Neural progenitor cell (in vitro differentiated cells): Measurements from ENCODE around the gene ABCF3. TPM values are rescaled to one million over a fixed set of nuclear protein-coding genes. Genes with fewer than 3 reads are reported as not detected.

Experiments
- DNase-seq: peaks from one replicate; pipeline ENCODE4 v3.0.0-alpha.2; 2016; ENCODE audit warnings: low spot score
- H2AFZ ChIP-seq: fragments of 200-600 bp; sonication (generic); replicated peaks from 2 replicates; pipeline ENCODE4 v1.6.1; 2016; ENCODE audit warnings: antibody characterized with exemption
- H3F3A ChIP-seq: fragments of 200-600 bp; sonication (generic); 2 replicates; pipeline ENCODE4 v1.6.1; 2016; ENCODE audit warnings: antibody characterized with exemption, low read depth
- H3K27ac ChIP-seq: fragments of 200-600 bp; sonication (generic); 2 replicates; pipeline ENCODE4 v1.5.1; 2016; ENCODE audit warnings: mild to moderate bottlenecking
- H3K27me3 ChIP-seq: fragments of 200-600 bp; sonication (generic); 2 replicates; pipeline ENCODE4 v1.6.1; 2016; ENCODE audit warnings: mild to moderate bottlenecking, moderate library complexity
- H3K36me3 ChIP-seq: fragments of 200-600 bp; sonication (generic); 2 replicates; pipeline ENCODE4 v1.5.1; 2016
- H3K4me1 ChIP-seq: fragments of 200-600 bp; sonication (generic); 2 replicates; pipeline ENCODE4 v1.6.1; 2016; ENCODE audit warnings: mixed run types
- H3K4me2 ChIP-seq: fragments of 200-600 bp; sonication (generic); 2 replicates; pipeline ENCODE4 v1.6.1; 2016
- H3K4me3 ChIP-seq: fragments of 200-600 bp; sonication (generic); 2 replicates; pipeline ENCODE4 v1.5.1; 2016
- H3K79me2 ChIP-seq: fragments of 200-600 bp; sonication (generic); 2 replicates; pipeline ENCODE4 v1.6.1; 2016; ENCODE audit warnings: low read depth
- H3K9ac ChIP-seq: fragments of 200-600 bp; sonication (generic); 2 replicates; pipeline ENCODE4 v1.6.1; 2016
- H3K9me3 ChIP-seq: fragments of 200-600 bp; sonication (generic); 2 replicates; pipeline ENCODE4 v1.5.1; 2016; ENCODE audit warnings: low read depth
- H4K20me1 ChIP-seq: fragments of 200-600 bp; sonication (generic); 2 replicates; pipeline ENCODE4 v1.6.1; 2016; ENCODE audit warnings: low read depth
- H3K27ac Mint-ChIP-seq: 3 replicates; pipeline ENCODE4 v1.8.0; 2021; ENCODE audit warnings: mixed read lengths
- H3K27me3 Mint-ChIP-seq: 2 replicates; pipeline ENCODE4 v1.8.0; 2022; ENCODE audit warnings: low read depth, mild to moderate bottlenecking, inconsistent platforms, moderate library complexity, mixed read lengths; ENCODE audit not compliant: insufficient read depth
- H3K36me3 Mint-ChIP-seq: 3 replicates; pipeline ENCODE4 v1.8.0; 2021; ENCODE audit warnings: mixed read lengths
- H3K4me1 Mint-ChIP-seq: 3 replicates; pipeline ENCODE4 v1.8.0; 2021; ENCODE audit warnings: mixed read lengths
- H3K4me3 Mint-ChIP-seq: 3 replicates; pipeline ENCODE4 v1.8.0; 2021; ENCODE audit warnings: mild to moderate bottlenecking, moderate library complexity, mixed read lengths
- H3K9me3 Mint-ChIP-seq: 3 replicates; pipeline ENCODE4 v1.8.0; 2020; ENCODE audit warnings: mixed read lengths
- CTCF ChIP-seq: fragments of 200-600 bp; sonication (generic); IDR thresholded peaks from 2 replicates; pipeline ENCODE4 v1.5.1; 2017; ENCODE audit warnings: antibody characterized with exemption, mild to moderate bottlenecking
- EZH2 ChIP-seq: fragments of 200-600 bp; sonication (generic); IDR thresholded peaks from 2 replicates; pipeline ENCODE4 v1.6.1; 2017; ENCODE audit warnings: antibody characterized with exemption, mild to moderate bottlenecking, moderate library complexity
- EZH2phosphoT487 ChIP-seq: fragments of 200-600 bp; sonication (generic); IDR thresholded peaks from 2 replicates; pipeline ENCODE4 v1.6.1; 2017; ENCODE audit warnings: antibody characterized with exemption
- total RNA-seq: library from RNA; depleted of rRNA; stranded (reverse); fragments of >200 nt; gene quantifications from 2 replicates; pipeline ENCODE4 v1.2.3, GENCODE V29; 2015; ENCODE audit warnings: low replicate concordance

The ABCF3 gene
- total RNA-seq, 1 donor from 2014 or later, result 22.0 TPM

- H3K79me2 ChIP-seq, result peaks cover 43% of the 10 kb centered on the region
- peaks cover 32% of the 10 kb centered on the region for H3K36me3 Mint-ChIP-seq
- no peak within 1 kb of the TSS for H2AFZ ChIP-seq
- no peaks in the 10 kb centered on the region for H3K36me3 ChIP-seq
- peak; percentile 99 for DNase-seq
- peaks cover 32% of the 10 kb centered on the region for H4K20me1 ChIP-seq
- peaks cover 22% of the 10 kb centered on the region for H3K4me1 ChIP-seq
- peak within 1 kb of the TSS; percentile 95 for H3K27ac Mint-ChIP-seq
- H3K4me3 ChIP-seq, result peak within 1 kb of the TSS; percentile 97
- no peaks in the 10 kb centered on the region for H3K9me3 ChIP-seq
- H3K9me3 Mint-ChIP-seq, result no peaks in the 10 kb centered on the region
- peaks cover 42% of the 10 kb centered on the region for H3K4me1 Mint-ChIP-seq
- no peak for TF ChIP-seq CTCF
- TF ChIP-seq EZH2, result no peak
- H3K27ac ChIP-seq, result peak within 1 kb of the TSS; percentile 81
- no peaks in the 10 kb centered on the region for H3K27me3 ChIP-seq
- peaks cover 34% of the 10 kb centered on the region for H3F3A ChIP-seq
- peak within 1 kb of the TSS; percentile 82 for H3K9ac ChIP-seq
- peak within 1 kb of the TSS; percentile 92 for H3K4me3 Mint-ChIP-seq
- peak within 1 kb of the TSS; percentile 98 for H3K4me2 ChIP-seq
- peaks cover 6% of the 10 kb centered on the region for H3K27me3 Mint-ChIP-seq
Observed at GRCh38 chr3:184174646-184175492, 11.1 kb upstream of the ABCF3 start, which contains the start of gene AP2M1. TSS of gene AP2M1 (plus strand) at chr3:184174855. CDS start at chr3:184176994, 2,139 bp downstream.

GRCh38 chr3:184175506-184175905 is 10.5 kb upstream of the ABCF3 start:
- Histone ChIP-seq H2AFZ (no peak overlapping the region), H3F3A (peaks cover 34% of the 10 kb centered on the region), H3K4me2 (peak overlapping the region; percentile 98), H3K4me1 (peaks cover 22% of the 10 kb centered on the region), H3K9me3 (no peaks in the 10 kb centered on the region), H3K9ac (peak overlapping the region; percentile 82), H4K20me1 (peaks cover 32% of the 10 kb centered on the region), H3K36me3 (no peaks in the 10 kb centered on the region), H3K79me2 (peaks cover 44% of the 10 kb centered on the region), H3K27me3 (no peaks in the 10 kb centered on the region), H3K4me3 (peak overlapping the region; percentile 97), H3K27ac (peak overlapping the region; percentile 81)
- TF ChIP-seq EZH2 (no peak), EZH2phosphoT487 (no peak), CTCF (no peak)
- Mint-ChIP-seq H3K4me1 (peaks cover 42% of the 10 kb centered on the region), H3K36me3 (peaks cover 38% of the 10 kb centered on the region), H3K27ac (peak overlapping the region; percentile 95), H3K4me3 (peak overlapping the region; percentile 92), H3K27me3 (peaks cover 6% of the 10 kb centered on the region), H3K9me3 (no peaks in the 10 kb centered on the region)
- no peak for DNase-seq

- peaks cover 22% of the 10 kb centered on the region for H3K4me1 ChIP-seq
- peak overlapping the region; percentile 97 for H3K4me3 ChIP-seq
- H3K4me2 ChIP-seq, result peak overlapping the region; percentile 98
- no peak overlapping the region for H2AFZ ChIP-seq
- H3K27ac ChIP-seq, result peak overlapping the region; percentile 81
- peaks cover 42% of the 10 kb centered on the region for H3K4me1 Mint-ChIP-seq
- peak overlapping the region; percentile 82 for H3K9ac ChIP-seq
- peaks cover 39% of the 10 kb centered on the region for H3K36me3 Mint-ChIP-seq
- H3F3A ChIP-seq, result peaks cover 34% of the 10 kb centered on the region
- H3K9me3 ChIP-seq, result no peaks in the 10 kb centered on the region
- no peaks in the 10 kb centered on the region for H3K9me3 Mint-ChIP-seq
- no peak for TF ChIP-seq CTCF
- TF ChIP-seq EZH2phosphoT487, result no peak
- no peak for TF ChIP-seq EZH2
- H3K4me3 Mint-ChIP-seq, result peak overlapping the region; percentile 92
- H4K20me1 ChIP-seq, result peaks cover 32% of the 10 kb centered on the region
- peaks cover 44% of the 10 kb centered on the region for H3K79me2 ChIP-seq
- H3K27ac Mint-ChIP-seq, result peak overlapping the region; percentile 95
- no peak for DNase-seq
- H3K27me3 ChIP-seq, result no peaks in the 10 kb centered on the region
- H3K36me3 ChIP-seq, result no peaks in the 10 kb centered on the region
- peaks cover 6% of the 10 kb centered on the region for H3K27me3 Mint-ChIP-seq
Observed at GRCh38 chr3:184175981-184176376, 10.0 kb upstream of the ABCF3 start.
